ENCODE data around the gene COLQ.

DNA sequence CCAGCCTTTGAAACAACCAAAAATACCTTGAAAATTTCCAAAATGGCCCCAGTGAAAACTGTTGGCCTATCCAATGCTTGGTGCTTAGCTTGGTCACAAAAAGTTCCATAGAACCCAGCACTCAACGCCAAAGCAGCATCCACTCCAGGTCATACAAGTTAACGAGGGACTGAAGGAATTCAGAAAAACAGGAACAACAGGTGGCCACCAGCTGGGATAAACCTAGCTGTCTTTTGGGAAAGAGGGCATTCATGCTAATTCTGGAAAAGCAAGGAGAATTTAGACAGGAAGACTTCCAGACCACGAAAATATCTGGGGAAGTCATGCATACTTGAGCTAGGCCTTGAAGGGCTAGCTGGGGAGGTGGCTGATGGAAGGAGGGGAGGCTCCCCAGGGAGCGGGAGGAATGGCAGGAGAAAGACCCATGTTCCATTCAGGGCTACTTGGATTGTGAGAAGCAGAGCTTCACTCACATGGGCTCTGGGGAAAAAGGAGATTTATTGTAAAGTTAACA lies 28.6 kb downstream of the COLQ start:
- TF ChIP-seq ZFP30 (CRISPR knock-in tag; IDR thresholded peaks at IDR 0.05) (no peak), ZNF70 (CRISPR knock-in tag; IDR thresholded peaks at IDR 0.05) (no peak)
